SK-N-SH (cell line): ENCODE measurements around the gene ITCH. TPM values are rescaled to one million over a fixed set of nuclear protein-coding genes. Genes with fewer than 3 reads are reported as not detected.

Experiments used
- CTCF ChIA-PET: fragments of 300-600, 350-600 bp; formaldehyde crosslinking; extraction: SDS; loops from one replicate; lab custom pipeline; 2021; lab: Yijun Ruan, JAX
- POLR2A ChIA-PET: fragments of 350-600 bp; sonication (Branson Sonifier 250); formaldehyde crosslinking; extraction: SDS; loops from one replicate; lab custom pipeline; 2020; ENCODE audit warnings: antibody characterized with exemption, inconsistent platforms; lab: Yijun Ruan, JAX
- DNase-seq: peaks from one replicate; pipeline ENCODE4 v3.0.0; 2012
- H2AFZ ChIP-seq: fragments of 200-600 bp; sonication (generic); 2 replicates; pipeline ENCODE4 v1.8.1; 2016; ENCODE audit warnings: antibody characterized with exemption, mild to moderate bottlenecking, low read depth
- H3F3A ChIP-seq: fragments of 200-600 bp; sonication (generic); replicated peaks from 2 replicates; pipeline ENCODE3; 2016; ENCODE audit warnings: antibody characterized with exemption, mild to moderate bottlenecking; ENCODE audit not compliant: insufficient read depth
- H3K27ac ChIP-seq, 2 experiments: fragments of 200-500 bp in 1 of 2; fragments of 200-600 bp in 1 of 2; sonication (Bioruptor generic) in 1 of 2; sonication (generic), shearing (Covaris generic) in 1 of 2; 2 replicates each; pipeline versions ENCODE4 v1.5.1 to v1.6.1; 2014 to 2016; ENCODE audit warnings: low read depth in 2 of 2, inconsistent platforms in 1 of 2, low read length in 1 of 2, mild to moderate bottlenecking in 1 of 2, mixed read lengths in 1 of 2
- H3K27me3 ChIP-seq: fragments of 200-600 bp; sonication (generic), shearing (Covaris generic); 2 replicates; pipeline ENCODE4 v1.6.1; 2016; ENCODE audit warnings: mixed run types; ENCODE audit not compliant: insufficient read depth
- H3K36me3 ChIP-seq, 2 experiments: fragments of 200-500 bp in 1 of 2; fragments of 200-600 bp in 1 of 2; sonication (Bioruptor generic) in 1 of 2; sonication (generic) in 1 of 2; replicated peaks in 1 of 2; 2 replicates each; pipeline versions ENCODE3 to v1.5.1; 2014 to 2016; ENCODE audit warnings: low read length in 1 of 2, mild to moderate bottlenecking in 1 of 2; ENCODE audit not compliant: insufficient read depth in 2 of 2, control insufficient read depth in 1 of 2
- H3K4me1 ChIP-seq, 2 experiments: fragments of 200-500 bp in 1 of 2; fragments of 200-600 bp in 1 of 2; sonication (Bioruptor generic) in 1 of 2; sonication (generic), shearing (Covaris generic) in 1 of 2; 2 replicates each; pipeline versions ENCODE4 v1.5.1 to v1.6.1; 2014 to 2016; ENCODE audit warnings: low read depth in 1 of 2, low read length in 1 of 2, mixed run types in 1 of 2; ENCODE audit not compliant: insufficient read depth in 2 of 2, control insufficient read depth in 1 of 2
- H3K4me2 ChIP-seq: fragments of 200-600 bp; sonication (generic), shearing (Covaris generic); 2 replicates; pipeline ENCODE4 v1.6.1; 2017; ENCODE audit warnings: mixed run types
- H3K4me3 ChIP-seq, 2 experiments: fragments of 200-500 bp in 1 of 2; fragments of 200-600 bp in 1 of 2; sonication (Bioruptor generic) in 1 of 2; sonication (generic), shearing (Covaris generic) in 1 of 2; 2 replicates each; pipeline versions ENCODE4 v1.5.1 to v1.8.1; 2014 to 2016; ENCODE audit warnings: low read depth in 2 of 2, inconsistent platforms in 1 of 2, low read length in 1 of 2, mild to moderate bottlenecking in 1 of 2, mixed read lengths in 1 of 2, moderate library complexity in 1 of 2
- H3K79me2 ChIP-seq: fragments of 200-600 bp; sonication (generic); 2 replicates; pipeline ENCODE4 v1.8.1; 2017; ENCODE audit warnings: mild to moderate bottlenecking; ENCODE audit not compliant: insufficient read depth
- H3K9ac ChIP-seq: fragments of 200-600 bp; sonication (generic); 2 replicates; pipeline ENCODE4 v1.6.1; 2017; ENCODE audit warnings: mixed run types
- H3K9me2 ChIP-seq: fragments of 200-600 bp; sonication (generic); 2 replicates; pipeline ENCODE4 v1.6.1; 2017; ENCODE audit warnings: mixed run types
- H3K9me3 ChIP-seq: fragments of 200-600 bp; sonication (generic); 2 replicates; pipeline ENCODE4 v1.6.1; 2017; ENCODE audit warnings: mixed run types, mild to moderate bottlenecking, moderate library complexity
- H4K20me1 ChIP-seq: fragments of 200-600 bp; sonication (generic); 2 replicates; pipeline ENCODE4 v1.6.1; 2017; ENCODE audit warnings: mild to moderate bottlenecking, mixed run types; ENCODE audit not compliant: insufficient read depth
- CHD2 ChIP-seq: fragments of 150-350 bp; IDR thresholded peaks from 2 replicates; pipeline ENCODE4 v1.6.1; 2018; ENCODE audit warnings: low read length; ENCODE audit not compliant: partially characterized antibody
- ELF1 ChIP-seq: IDR thresholded peaks from 2 replicates; pipeline ENCODE4 v1.4.0; 2012
- FOSL2 ChIP-seq: IDR thresholded peaks from 2 replicates; pipeline ENCODE4 v1.4.0; 2012; ENCODE audit warnings: low read depth, mild to moderate bottlenecking, moderate library complexity, borderline replicate concordance
- GABPA ChIP-seq: IDR thresholded peaks from 2 replicates; pipeline ENCODE4 v1.4.0; 2012; ENCODE audit warnings: low read depth, mild to moderate bottlenecking
- GATA2 ChIP-seq: sonication (generic); formaldehyde crosslinking; IDR thresholded peaks from 2 replicates; pipeline ENCODE4 v1.5.0; 2020; ENCODE audit warnings: mild to moderate bottlenecking, missing genetic modification reagents
- JUND ChIP-seq: IDR thresholded peaks from 2 replicates; pipeline ENCODE4 v1.4.0; 2012
- NRF1 ChIP-seq: IDR thresholded peaks from 2 replicates; pipeline ENCODE4 v1.6.1; 2012; ENCODE audit warnings: low read depth, mild to moderate bottlenecking, low read length
- POLR2AphosphoS5 ChIP-seq: IDR thresholded peaks from 2 replicates; pipeline ENCODE4 v1.6.1; 2012; ENCODE audit warnings: low read depth, low read length
- RAD21 ChIP-seq: IDR thresholded peaks from 2 replicates; pipeline ENCODE4 v1.6.1; 2012; ENCODE audit warnings: mild to moderate bottlenecking, low read length
- RFX5 ChIP-seq: IDR thresholded peaks from 2 replicates; pipeline ENCODE4 v1.6.1; 2012; ENCODE audit warnings: mild to moderate bottlenecking, improper control_type of control experiment, low read length
- SIN3A ChIP-seq: IDR thresholded peaks from 2 replicates; pipeline ENCODE4 v1.6.1; 2012; ENCODE audit warnings: low read depth, mild to moderate bottlenecking, low read length, moderate library complexity, borderline replicate concordance
- SMC3 ChIP-seq: IDR thresholded peaks from 2 replicates; pipeline ENCODE4 v1.6.1; 2012; ENCODE audit warnings: low read depth, low read length, improper control_type of control experiment
- TAF1 ChIP-seq: IDR thresholded peaks from 2 replicates; pipeline ENCODE4 v1.6.1; 2012; ENCODE audit warnings: low read depth, mild to moderate bottlenecking, low read length, moderate library complexity, borderline replicate concordance
- TCF12 ChIP-seq: IDR thresholded peaks from 2 replicates; pipeline ENCODE4 v1.4.0; 2012
- TEAD4 ChIP-seq: IDR thresholded peaks from 2 replicates; pipeline ENCODE4 v1.4.0; 2012; ENCODE audit warnings: mild to moderate bottlenecking, borderline replicate concordance; ENCODE audit not compliant: insufficient read depth
- YY1 ChIP-seq: IDR thresholded peaks from 2 replicates; pipeline ENCODE4 v1.4.0; 2012; ENCODE audit warnings: low read depth, mild to moderate bottlenecking
- WGBS: methylation state at CpG from one replicate; pipeline ENCODE4 v1.1.6; 2017; ENCODE audit warnings: low lambda C conversion rate; 5-methylcytosine and 5-hydroxymethylcytosine counted together
- polyA plus RNA-seq, 3 experiments: library from polyadenylated mRNA; depleted of rRNA; stranded (reverse); fragments of >200 nt; gene quantifications; 2 replicates each; pipeline ENCODE4 v1.2.3, GENCODE V29; 2012
- TF ChIP-seq, protein P1 (sequence below): fragments of 200-600 bp; sonication (generic); IDR thresholded peaks from 2 replicates; pipeline ENCODE4 v1.6.1; 2017; ENCODE audit warnings: antibody characterized with exemption, mild to moderate bottlenecking, moderate library complexity
- TF ChIP-seq, protein P2 (sequence below): IDR thresholded peaks from 2 replicates; pipeline ENCODE4 v1.6.1; 2012; ENCODE audit warnings: mild to moderate bottlenecking, low read depth, low read length, moderate library complexity
- TF ChIP-seq, protein P3 (sequence below): IDR thresholded peaks from 2 replicates; pipeline ENCODE4 v1.4.0; 2012; ENCODE audit warnings: low read depth, borderline replicate concordance
- TF ChIP-seq, protein P4 (sequence below): IDR thresholded peaks from 2 replicates; pipeline ENCODE4 v1.4.0; 2012; ENCODE audit warnings: low read depth, borderline replicate concordance
- TF ChIP-seq, protein P5 (sequence below): fragments of 150-350 bp; IDR thresholded peaks from 2 replicates; pipeline ENCODE4 v1.6.1; 2016; ENCODE audit warnings: mild to moderate bottlenecking, low read depth, low read length

Gene ITCH
- polyA plus RNA-seq, 1 of the 3 experiments (the other 2 are of a cell fraction): 3.8 TPM

DNA sequence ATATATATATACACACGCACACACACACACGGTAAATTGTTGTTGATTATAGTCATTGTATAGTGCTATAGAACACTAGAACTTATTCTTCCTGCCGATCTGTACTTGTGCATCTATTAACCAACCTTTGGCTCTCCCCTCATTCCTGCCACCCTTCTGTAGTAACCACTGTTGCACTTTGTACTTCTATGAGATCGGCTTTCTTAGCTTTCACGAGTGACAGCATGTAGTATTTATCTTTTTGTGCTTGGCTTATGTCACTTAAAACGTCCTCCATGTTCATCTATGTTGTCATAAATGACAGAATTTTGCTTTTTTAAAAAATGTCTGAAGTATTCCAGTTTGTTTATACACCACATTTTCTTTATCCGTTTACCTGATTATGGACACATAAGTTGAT is 132.2 kb downstream of the ITCH start (continued):
- TF ChIP-seq, protein P1, sequence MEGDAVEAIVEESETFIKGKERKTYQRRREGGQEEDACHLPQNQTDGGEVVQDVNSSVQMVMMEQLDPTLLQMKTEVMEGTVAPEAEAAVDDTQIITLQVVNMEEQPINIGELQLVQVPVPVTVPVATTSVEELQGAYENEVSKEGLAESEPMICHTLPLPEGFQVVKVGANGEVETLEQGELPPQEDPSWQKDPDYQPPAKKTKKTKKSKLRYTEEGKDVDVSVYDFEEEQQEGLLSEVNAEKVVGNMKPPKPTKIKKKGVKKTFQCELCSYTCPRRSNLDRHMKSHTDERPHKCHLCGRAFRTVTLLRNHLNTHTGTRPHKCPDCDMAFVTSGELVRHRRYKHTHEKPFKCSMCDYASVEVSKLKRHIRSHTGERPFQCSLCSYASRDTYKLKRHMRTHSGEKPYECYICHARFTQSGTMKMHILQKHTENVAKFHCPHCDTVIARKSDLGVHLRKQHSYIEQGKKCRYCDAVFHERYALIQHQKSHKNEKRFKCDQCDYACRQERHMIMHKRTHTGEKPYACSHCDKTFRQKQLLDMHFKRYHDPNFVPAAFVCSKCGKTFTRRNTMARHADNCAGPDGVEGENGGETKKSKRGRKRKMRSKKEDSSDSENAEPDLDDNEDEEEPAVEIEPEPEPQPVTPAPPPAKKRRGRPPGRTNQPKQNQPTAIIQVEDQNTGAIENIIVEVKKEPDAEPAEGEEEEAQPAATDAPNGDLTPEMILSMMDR: no peak
- TF ChIP-seq RFX5 (no peak), TCF12 (no peak), JUND (no peak), RAD21 (no peak)
- TF ChIP-seq, protein P2, sequence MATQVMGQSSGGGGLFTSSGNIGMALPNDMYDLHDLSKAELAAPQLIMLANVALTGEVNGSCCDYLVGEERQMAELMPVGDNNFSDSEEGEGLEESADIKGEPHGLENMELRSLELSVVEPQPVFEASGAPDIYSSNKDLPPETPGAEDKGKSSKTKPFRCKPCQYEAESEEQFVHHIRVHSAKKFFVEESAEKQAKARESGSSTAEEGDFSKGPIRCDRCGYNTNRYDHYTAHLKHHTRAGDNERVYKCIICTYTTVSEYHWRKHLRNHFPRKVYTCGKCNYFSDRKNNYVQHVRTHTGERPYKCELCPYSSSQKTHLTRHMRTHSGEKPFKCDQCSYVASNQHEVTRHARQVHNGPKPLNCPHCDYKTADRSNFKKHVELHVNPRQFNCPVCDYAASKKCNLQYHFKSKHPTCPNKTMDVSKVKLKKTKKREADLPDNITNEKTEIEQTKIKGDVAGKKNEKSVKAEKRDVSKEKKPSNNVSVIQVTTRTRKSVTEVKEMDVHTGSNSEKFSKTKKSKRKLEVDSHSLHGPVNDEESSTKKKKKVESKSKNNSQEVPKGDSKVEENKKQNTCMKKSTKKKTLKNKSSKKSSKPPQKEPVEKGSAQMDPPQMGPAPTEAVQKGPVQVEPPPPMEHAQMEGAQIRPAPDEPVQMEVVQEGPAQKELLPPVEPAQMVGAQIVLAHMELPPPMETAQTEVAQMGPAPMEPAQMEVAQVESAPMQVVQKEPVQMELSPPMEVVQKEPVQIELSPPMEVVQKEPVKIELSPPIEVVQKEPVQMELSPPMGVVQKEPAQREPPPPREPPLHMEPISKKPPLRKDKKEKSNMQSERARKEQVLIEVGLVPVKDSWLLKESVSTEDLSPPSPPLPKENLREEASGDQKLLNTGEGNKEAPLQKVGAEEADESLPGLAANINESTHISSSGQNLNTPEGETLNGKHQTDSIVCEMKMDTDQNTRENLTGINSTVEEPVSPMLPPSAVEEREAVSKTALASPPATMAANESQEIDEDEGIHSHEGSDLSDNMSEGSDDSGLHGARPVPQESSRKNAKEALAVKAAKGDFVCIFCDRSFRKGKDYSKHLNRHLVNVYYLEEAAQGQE: no peak

DNA sequence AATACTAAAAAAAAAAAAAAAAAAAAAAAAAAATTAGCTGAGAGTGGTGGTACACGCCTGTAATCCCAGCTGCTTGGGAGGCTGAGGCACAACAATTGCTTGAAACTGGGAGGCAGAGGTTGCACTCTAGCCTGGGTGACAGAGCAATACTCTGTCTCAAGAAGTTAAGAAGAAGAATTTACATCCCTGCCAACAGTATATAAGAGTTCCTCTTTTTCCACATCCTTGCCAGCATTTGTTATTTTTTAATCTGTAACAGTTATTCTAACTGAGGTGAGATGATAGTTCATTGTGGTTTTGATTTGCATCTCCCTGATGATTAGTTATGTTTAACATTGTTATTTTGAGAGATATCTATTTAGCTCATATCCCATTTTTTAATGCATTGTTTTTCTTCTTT is 132.8 kb downstream of the ITCH start:
- Histone ChIP-seq H3K79me2 (peaks cover 37% of the 10 kb centered on the region), H3K4me3 (no peak overlapping the region), H3K36me3 (peaks cover 34 to 81% of the 10 kb centered on the region in 2 experiments), H3K27me3 (no peaks in the 10 kb centered on the region), H3K4me1 (no peaks in the 10 kb centered on the region), H3K9me2 (no peaks in the 10 kb centered on the region), H3K4me2 (no peak overlapping the region), H3K9me3 (no peaks in the 10 kb centered on the region), H3K27ac (no peak overlapping the region), H3F3A (peaks cover 15% of the 10 kb centered on the region), H2AFZ (no peak overlapping the region), H4K20me1 (no peaks in the 10 kb centered on the region), H3K9ac (no peak overlapping the region)
- ChIA-PET POLR2A (no interaction called here), CTCF (interaction anchor here (0.9 to 2.5 kb wide), 2 partner anchors 20 to 183 kb away, joined by 3 to 11 read pairs; no protein-coding TSS in a partner anchor)
- 96% methylated on average over 1 of the region's 1 CpG for WGBS
- DNase-seq: no peak
- TF ChIP-seq CHD2 (no peak), RAD21 (no peak), TAF1 (no peak), FOSL2 (no peak), GABPA (no peak), TEAD4 (no peak), GATA2 (CRISPR knock-in tag) (no peak), NRF1 (no peak), RFX5 (no peak), YY1 (no peak), ELF1 (no peak), SIN3A (no peak), POLR2AphosphoS5 (no peak), SMC3 (no peak)
- TF ChIP-seq, protein P3, sequence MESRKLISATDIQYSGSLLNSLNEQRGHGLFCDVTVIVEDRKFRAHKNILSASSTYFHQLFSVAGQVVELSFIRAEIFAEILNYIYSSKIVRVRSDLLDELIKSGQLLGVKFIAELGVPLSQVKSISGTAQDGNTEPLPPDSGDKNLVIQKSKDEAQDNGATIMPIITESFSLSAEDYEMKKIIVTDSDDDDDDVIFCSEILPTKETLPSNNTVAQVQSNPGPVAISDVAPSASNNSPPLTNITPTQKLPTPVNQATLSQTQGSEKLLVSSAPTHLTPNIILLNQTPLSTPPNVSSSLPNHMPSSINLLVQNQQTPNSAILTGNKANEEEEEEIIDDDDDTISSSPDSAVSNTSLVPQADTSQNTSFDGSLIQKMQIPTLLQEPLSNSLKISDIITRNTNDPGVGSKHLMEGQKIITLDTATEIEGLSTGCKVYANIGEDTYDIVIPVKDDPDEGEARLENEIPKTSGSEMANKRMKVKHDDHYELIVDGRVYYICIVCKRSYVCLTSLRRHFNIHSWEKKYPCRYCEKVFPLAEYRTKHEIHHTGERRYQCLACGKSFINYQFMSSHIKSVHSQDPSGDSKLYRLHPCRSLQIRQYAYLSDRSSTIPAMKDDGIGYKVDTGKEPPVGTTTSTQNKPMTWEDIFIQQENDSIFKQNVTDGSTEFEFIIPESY: no peak
- TF ChIP-seq, protein P4, sequence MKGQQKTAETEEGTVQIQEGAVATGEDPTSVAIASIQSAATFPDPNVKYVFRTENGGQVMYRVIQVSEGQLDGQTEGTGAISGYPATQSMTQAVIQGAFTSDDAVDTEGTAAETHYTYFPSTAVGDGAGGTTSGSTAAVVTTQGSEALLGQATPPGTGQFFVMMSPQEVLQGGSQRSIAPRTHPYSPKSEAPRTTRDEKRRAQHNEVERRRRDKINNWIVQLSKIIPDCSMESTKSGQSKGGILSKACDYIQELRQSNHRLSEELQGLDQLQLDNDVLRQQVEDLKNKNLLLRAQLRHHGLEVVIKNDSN: no peak
- TF ChIP-seq, protein P5, sequence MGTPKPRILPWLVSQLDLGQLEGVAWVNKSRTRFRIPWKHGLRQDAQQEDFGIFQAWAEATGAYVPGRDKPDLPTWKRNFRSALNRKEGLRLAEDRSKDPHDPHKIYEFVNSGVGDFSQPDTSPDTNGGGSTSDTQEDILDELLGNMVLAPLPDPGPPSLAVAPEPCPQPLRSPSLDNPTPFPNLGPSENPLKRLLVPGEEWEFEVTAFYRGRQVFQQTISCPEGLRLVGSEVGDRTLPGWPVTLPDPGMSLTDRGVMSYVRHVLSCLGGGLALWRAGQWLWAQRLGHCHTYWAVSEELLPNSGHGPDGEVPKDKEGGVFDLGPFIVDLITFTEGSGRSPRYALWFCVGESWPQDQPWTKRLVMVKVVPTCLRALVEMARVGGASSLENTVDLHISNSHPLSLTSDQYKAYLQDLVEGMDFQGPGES: no peak
- TF ChIP-seq, protein P1: no peak
